COLO668 (cell line): ENCODE data around the gene NCOA7.
"Not testable (repeated sequence)": the region's sequence is repeated elsewhere in the genome, so short reads cannot be mapped to it uniquely, and the experiment has no call there.

ENCODE experiments used
- DNase-seq: peaks from one replicate; lab custom pipeline; 2025; ENCODE audit not compliant: unreplicated experiment; lab: John Stamatoyannopoulos, UW

The NCOA7 gene

DNA sequence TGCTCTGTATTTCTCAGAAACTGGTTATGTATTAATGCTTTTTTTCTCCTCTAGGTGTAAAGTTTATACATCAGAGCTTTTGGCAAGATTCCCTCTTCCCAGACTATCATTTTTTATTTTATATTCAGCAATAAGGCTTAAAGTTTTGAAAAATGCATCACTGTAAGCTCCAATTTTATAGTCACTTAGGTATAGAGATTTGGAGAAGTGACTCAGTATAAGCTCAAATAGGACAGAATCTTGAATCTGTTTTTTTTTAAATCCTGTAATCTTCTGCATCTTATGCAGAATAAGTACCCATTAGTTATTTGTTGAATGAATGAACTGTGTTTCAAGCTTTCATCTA, 1.0 kb downstream of the NCOA7 start:
- no peak for DNase-seq

DNA sequence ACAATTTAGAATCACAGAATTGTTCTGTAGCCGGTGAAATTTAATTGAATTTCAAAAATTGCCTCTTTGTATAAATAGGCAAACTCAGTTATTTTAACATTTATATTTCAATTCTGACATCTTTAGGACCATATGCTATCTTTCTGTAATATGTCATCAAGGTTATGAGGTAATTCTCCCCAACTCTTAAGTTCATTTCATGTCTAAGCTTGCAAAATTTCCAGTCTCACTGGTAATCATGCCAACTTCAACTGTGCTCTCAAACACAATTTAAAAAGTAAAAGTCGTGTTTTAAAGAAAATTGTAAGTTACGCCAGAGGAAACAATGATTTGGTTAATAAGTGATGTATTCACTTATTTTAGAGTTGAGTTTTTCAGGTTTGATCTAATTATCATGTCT, 1.4 kb downstream of the NCOA7 start:
- DNase-seq = no peak

DNA sequence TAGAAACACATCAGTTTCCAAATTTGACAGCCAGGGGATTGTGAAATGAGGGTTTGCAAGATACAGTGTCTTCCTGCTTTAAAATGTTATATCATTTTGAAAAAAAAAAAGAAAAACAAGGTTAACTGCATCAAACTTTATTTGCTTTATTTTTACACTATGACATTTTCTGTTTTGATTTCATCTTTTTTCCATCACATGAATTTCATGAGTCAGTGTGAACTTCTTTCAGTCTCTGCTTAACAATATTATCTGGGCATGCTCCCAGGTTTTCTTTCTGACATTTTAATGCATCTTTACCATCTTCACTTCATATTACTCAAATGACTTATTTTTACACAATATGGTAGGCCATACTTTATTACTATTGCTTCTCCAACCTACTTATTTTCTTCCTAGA, 1.9 kb downstream of the NCOA7 start:
- DNase-seq = no peak

DNA sequence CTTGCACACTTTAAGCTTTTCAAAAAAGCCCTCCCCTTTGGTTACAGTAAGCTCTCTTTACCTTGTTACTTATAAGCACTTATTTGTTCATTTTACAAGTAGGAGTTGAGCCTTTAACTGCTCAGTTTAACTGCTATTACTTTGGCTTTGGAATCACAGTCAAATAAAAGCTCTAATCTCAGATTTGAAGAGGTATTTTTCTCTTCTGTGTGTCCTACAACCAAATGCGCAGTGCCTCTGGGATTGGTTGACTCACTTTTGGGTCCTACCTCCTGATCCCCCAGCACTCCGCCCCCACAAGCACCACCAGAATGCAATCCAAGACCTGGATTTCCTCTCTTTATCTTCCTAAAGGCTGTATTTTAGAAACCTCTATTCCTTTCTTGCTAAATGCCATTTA, 2.5 kb downstream of the NCOA7 start:
- no peak for DNase-seq

DNA sequence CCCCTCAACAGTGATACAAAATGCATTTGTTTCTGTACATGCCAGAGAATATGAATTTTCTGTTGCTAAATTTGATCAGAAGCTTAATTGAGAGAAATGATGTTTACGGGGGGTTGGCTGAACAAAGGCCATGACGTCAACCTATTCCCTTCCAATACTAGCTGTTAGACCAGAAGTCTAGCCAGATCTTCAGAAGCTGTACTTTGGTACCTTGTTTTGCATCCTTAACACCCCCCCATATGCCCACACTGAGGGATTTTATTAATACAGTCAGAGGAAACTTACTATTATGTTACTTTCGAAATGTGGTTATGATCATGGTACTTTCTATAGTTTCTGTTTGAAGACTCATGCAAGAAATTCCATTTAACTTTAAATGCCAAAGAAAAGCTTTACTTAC, 3.1 kb downstream of the NCOA7 start:
- no peak for DNase-seq

DNA sequence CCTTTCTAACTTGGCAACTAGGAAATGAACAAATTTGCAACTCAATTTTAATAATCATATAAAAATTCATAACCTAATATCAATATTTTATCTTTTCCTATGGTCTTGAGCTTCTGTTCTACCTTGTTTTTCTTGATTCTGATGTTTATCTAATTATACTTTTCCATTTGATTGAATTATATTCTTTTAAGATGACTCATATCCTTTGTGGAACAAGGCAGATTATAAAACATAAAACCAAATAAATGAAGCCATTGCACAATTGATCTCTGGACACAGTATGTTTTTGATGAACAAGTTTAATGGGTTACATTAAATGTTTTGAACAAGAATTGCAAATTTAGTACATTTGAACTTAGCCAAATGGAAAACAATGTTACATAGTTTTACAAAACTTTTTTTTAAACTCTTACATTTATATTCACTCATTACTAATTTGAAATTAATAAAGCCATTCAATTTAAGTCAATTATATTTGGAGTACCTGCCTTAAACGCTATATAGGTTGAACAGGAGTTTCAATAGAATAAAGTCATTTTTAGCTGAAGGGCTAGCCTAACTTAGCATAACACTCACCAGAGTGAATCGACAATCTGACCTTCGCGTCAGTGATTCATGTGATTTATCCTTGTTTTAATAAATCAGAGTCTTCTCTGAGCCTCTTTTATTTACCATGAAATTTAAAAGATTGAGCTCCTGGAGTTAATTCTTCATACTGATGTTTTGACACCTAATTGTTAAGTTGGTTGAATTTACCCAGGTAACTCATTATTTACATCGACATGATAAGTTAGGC, 3.8 kb downstream of the NCOA7 start:
- DNase-seq = no peak

DNA sequence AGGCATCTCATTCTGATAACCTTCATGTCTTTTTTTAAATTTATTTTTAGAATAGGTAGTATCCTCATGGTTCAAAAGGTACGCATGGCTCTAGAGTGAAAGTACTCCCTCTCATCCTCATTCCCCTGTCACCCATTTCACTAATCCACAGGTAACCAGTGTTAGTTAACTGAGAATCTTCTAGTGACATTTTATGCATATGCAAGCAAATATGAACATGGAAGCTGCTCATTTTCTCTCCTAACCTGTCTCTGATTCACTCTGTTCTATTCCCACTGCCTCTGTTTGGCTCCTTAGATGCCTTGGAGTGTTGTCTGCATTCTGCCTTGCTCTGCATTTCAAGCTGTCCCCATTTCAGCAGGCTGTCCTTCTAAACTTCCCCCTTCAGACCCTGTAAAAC, 4.5 kb downstream of the NCOA7 start:
- DNase-seq = no peak

DNA sequence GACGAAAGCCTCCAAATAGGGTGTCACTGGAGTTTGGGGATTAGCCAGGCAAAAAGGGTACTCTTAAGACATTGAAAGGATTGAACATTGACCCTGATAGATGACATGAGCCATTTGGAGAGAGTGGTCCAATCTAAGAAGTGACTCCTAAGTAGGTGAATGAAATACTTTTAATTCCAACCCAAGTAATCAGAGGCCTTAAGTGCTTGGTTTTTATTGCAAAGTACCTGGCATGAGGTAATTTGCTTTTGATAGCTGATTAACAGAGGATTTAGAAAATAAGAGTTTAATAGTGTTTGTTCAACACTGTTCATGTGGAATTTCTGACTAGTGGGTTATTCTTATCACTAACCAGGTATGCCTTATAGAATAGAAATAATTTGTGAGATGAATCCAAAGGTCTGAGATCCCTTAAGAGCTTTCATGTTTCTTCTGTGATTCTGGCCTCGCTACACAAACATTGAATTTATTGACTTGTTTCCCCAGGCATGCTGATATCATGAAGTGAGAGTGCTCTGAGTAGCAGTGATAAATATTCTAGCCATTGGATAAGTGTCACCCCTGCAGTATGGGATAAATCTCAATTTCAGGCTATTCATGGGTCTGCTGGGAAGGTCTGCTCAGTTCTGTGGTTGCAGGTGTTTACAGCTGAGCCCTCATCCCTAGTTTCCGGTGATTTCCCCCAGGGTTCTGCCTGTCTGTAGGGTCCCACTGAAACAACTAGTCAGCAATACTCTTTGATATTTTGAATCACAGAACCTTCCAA, 6.5 kb downstream of the NCOA7 start:
- DNase-seq = no peak

DNA sequence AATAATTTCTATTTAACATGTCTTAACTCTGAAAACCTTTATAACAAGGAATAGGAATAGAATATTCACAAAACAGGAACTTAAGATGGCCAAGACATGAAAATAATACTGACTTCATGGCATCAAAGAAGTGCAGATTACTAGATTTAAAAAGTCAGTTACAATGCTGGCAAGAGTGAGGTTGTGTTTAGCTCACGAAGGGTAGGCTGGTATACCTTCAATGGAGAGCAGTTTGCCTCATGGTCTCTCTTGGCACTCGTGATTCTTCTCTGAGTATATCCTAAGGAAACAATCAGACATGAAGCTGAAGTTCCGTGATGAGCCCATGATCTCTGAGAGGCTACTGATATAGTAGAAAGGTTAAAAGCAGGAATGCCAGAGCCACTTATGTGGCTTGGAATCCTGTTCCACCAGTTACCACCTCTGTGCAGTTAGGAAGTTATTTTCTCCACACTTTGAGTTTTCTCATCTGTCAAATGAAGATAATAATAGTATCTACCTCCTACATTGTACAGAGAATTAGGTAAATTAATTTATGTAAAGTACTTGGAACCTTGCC, 7.2 kb downstream of the NCOA7 start:
- DNase-seq = no peak

DNA sequence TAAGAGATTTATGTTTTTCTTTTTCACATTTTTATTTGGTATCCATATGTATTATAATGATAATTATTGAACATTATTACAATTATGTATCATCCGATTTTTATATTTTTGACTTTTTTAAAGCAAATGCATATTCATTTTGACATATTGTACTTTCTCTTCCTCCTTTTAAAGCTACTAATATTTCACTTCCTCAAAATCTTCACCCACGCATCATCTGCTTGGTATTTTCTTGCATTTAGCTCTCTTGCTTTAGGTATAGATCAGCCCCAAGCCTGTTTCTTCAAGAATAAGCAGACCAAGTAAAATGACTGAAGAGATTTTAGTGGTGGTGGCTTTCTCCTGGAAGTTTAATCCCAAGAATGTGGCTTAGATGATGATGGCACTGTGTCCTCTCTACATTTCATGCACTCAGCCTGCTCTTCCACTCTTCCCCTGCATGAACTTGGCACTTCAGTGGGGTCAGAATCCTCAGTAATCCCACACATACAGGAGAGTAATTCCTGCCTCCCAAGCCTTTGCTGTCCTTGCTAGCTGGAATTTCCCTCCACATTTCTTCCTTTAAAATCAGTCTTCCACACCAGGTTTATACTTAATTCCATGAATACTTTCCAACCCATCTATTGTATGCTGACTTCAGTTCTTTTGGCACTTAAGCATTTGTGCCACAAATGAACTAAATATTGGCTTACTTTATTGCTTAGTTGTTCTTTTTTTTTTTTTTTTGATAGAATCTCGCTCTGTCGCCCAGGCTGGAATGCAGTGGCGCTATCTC, 8.2 kb downstream of the NCOA7 start:
- DNase-seq = no peak

DNA sequence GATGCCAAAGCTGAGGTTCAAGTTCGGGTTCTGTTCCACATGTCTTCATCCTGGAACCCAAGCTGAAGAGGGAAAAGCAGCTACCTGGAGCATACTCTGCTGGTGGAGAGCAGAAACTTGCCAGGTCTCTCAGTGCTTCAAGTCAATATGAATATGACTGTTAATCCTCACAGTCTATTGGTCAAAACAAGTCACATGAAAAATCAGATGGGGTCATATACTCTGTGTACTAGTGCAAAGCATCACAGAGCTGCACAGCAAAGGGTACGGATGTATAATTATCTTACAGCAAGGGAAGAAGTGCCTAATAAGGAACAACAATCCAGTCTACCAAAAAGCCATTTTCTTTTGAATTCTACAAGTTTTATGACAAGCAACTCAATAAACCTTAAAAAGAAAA, 11.6 kb downstream of the NCOA7 start:
- no peak for DNase-seq

DNA sequence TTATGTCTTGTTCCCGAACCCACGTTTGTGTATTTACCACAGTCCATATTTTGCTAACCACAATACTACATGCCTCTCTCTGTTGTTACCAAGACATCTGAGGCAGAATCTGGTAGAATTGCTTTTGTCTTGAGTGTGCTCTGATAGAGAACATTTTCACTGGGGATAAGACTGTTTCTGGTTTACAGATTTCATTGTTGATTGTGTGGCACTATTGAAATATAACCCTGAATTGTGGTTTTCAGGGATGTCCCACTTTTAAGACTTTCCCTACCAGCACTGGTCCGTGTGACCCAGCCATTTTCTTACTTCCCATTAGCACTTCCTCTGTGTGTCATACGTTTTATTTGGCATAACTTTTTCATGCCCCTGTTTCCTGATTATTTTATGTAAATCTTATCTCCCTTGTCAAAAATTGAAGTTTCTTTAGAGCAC, 12.2 kb downstream of the NCOA7 start:
- DNase-seq = no peak

DNA sequence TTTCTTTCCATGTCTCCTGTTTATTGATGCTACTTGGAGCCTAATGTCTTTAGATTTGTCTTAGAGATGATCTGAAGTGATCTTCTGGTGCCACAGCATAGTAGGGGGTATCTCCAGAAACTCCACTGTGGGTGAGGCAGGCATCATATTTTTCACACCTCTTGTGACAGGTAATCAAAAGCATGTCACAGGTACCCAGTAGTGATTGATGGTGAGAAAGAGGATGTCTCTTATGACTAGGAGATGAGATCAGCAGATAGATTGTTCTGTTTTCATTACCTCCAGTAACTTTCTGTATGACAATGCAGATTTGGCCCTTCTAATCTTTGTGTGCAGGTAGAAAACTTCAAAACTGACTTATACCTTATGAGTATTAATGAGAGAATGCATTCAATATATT, 13.5 kb downstream of the NCOA7 start:
- no peak for DNase-seq

DNA sequence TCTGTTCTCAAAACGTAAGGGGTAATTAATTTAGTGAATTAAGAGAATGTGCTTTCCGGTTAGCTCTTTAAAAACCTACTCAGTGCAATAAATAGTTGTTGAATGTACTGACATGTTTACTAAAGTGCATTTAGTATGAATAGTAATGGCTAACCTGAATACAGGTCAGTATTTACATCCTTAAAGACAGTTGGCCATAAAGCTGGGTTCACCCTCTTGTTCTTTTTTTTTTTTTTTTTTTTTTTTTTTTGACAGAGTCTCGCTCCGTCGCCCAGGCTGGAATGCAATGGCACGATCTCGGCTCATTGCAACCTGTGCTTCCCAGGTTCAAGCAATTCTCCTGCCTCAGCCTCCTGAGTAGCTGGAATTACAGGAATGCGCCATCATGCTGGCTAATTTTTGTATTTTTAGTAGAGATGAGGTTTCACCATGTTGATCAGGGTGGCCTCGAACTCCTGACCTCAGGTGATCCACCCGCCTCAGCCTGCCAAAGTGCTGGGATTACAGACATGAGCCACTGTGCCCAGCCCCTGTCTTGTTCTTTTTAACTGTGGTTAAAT, 14.2 kb downstream of the NCOA7 start:
- DNase-seq = not testable (repeated sequence)

DNA sequence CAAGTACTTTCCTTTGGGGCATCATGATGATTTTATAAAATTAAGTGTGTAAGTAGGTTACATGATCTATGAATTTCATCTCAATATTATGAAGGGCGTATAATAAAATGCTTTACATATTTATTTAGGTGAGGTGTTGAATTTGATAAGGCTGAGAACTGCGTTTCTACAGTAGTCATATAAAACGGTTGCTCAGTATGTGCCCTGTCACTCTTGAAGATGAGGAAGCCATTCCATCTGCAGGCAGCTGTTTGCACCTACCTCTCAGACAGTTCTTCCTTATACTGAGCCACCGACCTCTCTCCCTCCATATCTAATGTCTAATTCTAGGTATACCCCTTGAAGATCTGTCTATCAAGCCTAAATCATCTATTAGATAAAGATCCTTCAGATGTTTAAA, 16.1 kb downstream of the NCOA7 start:
- DNase-seq = no peak

DNA sequence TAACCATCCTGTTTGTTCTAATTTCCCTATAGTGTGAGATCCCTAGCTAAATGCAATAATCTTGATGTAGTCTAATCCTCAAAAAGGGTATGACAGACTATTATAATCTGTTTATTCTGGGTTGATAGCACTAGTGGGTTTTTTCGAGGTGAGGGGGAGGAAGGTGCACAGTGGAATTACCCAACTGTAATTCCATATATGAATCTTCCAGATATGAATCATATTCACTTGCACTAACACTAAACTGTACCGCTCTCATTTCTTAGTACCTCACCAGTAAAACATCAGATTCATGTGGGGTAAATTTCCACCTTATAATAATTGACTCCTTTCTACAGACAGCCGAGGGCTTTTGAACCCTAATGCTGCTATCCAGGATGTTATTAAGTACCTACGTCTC, 16.5 kb downstream of the NCOA7 start:
- DNase-seq = no peak

DNA sequence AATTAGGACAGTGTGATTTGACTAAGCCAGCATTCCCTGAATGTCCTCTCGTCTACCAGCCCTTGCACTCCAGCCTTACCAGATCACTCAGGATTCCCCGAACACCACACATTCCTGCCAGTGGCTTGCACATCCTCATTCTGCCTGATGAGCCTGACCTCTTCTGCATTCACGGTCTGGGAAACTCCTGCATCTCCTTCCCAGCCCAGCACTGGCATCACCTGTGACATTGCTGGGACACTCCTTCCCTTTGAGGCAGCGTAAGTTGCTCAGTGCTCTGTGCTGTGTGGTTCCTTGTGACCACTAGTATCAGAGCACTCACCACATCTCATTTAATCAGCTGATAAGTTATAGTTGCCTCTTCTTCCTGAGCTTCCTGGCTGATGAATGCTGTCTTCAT, 17.3 kb downstream of the NCOA7 start:
- no peak for DNase-seq

DNA sequence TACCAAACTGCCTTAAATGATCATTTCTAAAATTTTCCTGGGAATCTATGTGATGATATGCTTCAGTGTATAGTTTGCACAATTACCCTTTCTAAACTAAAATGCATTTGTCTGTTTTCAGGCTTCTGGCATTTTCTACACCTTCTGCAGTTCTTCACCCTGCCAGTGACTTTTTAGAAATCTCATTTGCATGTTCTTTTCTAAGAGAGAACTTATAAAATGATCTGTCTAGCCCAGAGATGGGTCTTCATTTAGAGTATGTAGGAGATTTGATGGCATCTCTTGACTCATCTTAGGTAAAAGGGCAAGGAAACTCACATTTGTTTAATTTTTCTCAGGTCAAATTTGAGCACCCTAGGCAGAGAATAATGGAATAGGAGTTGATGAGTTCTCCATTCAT, 17.8 kb downstream of the NCOA7 start:
- DNase-seq = no peak

DNA sequence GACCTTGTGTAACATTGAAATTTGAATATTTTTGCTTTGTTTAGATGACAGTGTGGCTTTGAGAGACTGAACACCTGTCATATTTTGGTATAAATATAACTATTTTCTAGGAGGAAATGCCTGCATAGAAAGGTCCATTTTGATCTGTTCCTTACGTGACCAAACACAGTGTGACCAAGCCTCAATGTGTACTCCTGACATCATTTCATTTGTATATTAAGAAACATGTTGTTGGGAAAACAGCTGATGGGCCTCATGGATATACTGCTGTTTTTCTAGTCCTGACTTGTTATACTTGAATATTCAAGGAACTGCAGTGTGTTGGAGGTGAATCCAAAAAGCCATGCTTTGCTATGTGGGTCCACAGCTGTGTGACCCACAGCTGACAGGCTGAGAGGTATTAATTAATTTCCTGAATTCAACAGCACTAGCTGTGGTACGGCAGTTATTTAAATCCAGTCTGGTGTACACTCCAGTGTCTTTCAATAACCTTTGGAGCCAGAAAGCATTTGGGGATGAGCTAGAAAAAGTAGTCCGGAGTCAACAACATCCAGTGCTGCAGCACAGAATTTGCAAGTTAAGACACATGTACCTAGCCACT, 18.9 kb downstream of the NCOA7 start:
- DNase-seq = no peak

DNA sequence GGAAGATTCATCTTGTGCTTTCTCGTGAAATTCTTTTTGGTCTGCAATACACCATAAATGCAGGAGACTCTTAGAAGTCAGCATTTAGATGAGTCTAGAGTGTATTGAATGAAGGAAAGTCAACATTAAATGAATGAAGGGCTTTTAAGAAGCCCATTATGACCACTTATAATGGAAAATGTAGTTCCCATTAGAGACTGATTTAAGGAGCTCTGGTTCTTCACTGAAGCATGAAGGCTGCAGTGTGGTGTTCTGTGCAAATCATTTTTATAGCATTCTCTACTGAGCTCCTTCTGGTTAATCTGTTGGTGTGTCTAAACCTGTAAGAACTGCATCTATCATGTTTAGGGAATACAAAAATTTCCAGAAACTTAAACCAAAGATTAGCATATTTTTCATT, 19.7 kb downstream of the NCOA7 start:
- no peak for DNase-seq

DNA sequence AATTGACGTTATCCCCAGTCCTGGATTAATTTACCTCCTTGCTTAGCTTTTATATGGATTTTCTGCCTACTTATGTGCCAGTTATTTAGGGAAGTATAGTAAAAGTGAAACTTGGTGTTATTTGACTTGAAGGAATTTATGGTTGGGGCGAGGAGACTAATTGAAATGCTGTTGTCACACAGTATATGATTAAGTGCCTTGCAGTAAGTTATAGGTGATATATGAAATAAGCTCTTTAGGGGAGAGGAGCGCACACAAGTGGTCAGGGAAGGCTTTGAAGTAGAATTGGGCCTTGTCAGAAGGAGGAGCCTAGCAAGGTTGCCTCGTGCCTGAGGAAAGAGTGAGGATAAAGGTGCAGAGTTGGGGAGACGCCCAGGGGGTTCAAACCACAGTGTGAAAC, 20.5 kb downstream of the NCOA7 start:
- DNase-seq = no peak
